Measurements from ENCODE around the gene GPR15.
"Not testable (repeated sequence)": the region's sequence is repeated elsewhere in the genome, so short reads cannot be mapped to it uniquely, and the experiment has no call there.

GPR15 gene

DNA sequence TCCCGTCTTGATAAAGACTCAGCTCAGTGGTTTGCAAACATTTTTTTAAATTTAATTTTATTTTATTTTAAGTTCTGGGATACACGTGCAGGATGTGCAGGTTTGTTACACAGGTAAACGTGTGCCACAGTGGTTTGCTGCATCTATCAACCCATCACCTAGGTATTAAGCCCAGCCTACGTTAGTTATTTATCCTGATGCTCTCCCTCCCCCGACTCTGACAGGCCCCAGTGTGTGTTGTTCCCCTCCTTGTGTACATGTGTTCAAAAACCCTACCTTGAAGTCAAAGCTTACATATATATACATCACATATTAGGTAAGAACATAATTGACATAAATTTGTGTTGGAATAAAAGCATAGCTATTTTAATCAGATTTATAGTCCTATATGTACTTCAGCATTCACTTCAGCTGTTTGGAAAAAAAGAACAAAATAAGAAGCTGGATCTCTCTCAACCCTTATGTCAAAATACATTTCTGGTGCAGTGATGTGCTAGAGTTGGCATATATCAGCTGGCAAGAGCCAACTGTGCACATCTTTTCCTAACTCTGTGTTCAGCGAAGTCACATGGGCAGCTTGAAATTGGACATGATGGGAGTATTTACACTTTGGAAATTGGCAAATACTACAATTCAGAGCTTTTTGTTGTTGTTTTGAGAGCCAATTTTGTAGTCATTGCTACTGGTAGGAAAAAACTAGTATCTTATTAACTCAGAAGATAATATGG lies 26.5 kb downstream of the GPR15 start:
- no peak for DNase-seq (ENCODE audit: low read depth, low spot score)

DNA sequence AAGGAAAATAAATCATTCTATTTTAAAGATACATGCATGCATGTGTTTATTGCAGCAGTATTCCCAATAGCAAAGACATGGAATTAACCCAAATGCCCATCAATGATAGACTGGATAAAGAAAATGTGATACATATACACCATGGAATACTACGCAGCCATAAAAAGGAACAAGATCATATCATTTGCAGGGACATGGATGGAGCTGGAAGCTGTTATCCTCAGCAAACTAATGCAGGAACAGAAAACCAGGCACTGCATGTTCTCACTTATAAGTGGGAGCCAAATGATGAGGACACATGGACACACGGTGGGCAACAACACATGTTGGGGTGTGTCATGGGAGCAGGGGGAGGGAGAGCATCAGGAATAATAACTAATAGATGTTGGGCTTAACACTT lies 28.0 kb downstream of the GPR15 start:
- not testable (repeated sequence) for DNase-seq (ENCODE audit: low read depth, low spot score)

- DNase-seq (ENCODE audit: low read depth, low spot score): no peak
These were observed 29.1 kb downstream of the GPR15 start for GRCh38 chr3:98560911-98561310.

- DNase-seq (ENCODE audit: low read depth, low spot score): no peak
These were observed 30.1 kb downstream of the GPR15 start for GRCh38 chr3:98561727-98562521.

- no peak for DNase-seq (ENCODE audit: low read depth, low spot score)
These were observed 32.0 kb downstream of the GPR15 start for GRCh38 chr3:98563661-98564281.

DNA sequence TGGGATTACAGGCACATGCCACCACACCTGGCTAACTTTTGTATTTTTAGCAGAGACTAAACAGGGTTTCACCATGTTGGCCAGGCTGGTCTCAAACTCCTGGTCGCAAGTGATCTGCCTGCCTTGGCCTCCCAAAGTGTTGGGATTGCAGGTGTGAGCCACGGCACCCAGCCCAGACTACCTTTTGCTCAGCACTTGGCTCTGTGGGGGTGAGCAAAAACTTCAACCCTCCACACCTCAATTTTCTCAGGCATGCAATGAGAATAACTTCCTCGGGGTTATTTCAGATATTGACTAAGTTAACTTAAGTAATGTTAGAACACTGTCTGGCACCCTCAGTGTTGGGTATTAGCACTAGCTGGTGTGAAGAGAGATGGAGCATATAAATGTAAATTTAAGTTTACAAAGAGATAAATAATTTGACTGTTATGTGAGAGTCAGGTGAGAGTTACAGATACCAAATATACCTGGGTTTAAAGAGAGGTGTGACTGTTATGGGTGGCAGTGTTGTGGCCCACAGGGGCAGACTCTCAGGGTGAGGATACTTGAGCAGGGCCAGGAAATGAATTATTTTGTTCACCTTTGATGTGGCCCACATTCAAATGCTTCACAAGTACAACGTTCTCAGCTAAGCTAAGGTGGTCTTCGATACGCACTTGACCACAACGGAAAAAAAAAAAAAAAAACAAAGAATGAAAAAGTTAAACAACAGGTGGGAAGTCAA lies 32.7 kb downstream of the GPR15 start:
- DNase-seq (ENCODE audit: low read depth, low spot score): no peak

DNA sequence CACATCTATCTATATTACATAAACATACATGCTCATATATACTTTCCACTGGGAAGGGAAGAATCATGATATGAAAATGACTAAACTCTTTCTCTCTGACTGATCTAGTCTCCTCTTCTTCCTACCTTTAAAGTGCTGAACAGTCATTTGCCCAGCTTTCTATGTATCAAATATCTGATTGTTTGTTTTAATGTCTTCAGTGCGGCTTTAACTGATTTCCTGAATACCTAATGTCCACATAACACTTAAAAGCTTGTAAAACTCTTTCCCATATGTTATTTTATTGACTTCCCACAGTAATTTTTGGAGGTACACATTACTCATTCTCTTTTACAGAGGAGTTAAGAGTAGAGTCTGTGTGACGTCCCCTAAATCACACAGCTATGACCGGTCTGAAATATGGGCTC lies 33.5 kb downstream of the GPR15 start:
- DNase-seq (ENCODE audit: low read depth, low spot score): no peak

- DNase-seq (ENCODE audit: low read depth, low spot score): no peak
These were observed 34.1 kb downstream of the GPR15 start for GRCh38 chr3:98565843-98566242.

DNA sequence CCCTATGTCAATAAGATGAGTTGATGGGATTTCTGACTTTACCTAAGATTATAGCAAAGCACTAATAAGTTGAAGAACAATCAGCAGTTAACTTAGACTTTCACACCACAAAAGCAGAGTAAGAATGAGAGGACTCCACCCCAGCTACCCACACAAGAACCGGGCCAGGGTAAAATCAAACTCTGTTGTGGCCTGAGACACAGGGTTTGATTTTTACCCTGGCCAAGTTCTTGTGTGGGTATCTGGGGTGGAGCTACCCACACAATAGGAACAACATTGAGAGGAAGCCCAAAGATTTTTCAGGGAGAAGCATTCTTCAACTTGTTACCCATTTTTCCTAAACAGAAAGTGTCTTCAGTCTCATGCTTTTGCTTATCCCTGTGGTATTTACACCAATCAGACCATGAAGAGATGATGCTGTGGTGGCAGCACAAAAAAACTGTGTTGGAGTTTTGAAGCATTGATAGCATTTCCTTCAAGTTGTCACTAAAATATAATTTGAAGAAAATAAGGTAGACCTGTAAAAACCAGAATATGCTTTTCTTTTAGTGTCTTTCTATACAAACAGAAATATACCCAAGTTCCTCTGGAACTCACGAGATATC lies 36.0 kb downstream of the GPR15 start:
- DNase-seq (ENCODE audit: low read depth, low spot score): no peak

DNA sequence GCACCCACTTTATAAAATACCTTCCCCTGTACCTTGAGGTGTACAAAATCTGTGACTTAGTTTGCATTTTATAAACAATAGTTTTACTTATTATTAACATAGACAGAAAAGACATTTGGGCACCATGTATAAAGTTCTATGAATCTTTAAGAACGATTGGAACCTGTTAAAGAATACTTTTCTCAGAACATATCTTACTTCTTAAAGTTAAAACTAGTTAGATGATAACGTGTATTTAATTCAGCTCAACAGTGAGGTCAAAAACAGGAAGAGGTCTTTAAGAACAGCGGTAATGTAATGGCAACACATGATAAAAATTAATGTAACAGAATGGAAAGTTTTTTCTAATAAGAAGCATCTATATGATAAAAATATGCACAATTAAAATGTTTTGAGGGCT lies 36.6 kb downstream of the GPR15 start:
- DNase-seq (ENCODE audit: low read depth, low spot score): no peak

DNA sequence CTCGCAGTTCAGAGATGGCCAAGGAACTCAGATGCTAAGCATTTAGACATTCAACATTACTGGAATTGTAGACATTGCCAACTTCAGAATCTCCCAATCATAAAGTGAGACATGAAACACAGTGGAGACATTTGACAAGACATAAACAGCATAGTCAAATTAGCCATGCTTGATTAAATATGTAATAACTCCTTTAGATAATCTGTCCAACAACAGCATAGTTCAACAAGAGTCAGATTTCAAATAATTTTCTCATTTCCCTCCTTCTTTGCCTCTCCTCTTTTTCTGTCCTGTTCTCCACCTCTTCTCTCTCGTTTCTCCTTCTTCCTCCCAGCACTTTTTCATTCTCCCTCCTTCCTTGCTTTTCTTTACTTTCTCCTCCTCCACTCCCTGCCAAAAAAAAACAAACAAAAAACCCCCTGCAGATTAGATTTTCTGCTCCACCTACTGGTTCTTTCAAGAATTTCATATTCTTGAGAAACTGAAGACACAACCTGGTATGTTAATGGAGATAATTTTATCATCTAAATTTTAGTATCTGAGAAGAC lies 41.5 kb downstream of the GPR15 start:
- no peak for DNase-seq (ENCODE audit: low read depth, low spot score)

GRCh38 chr3:98574132-98574531 lies 42.4 kb downstream of the GPR15 start:
- DNase-seq (ENCODE audit: low read depth, low spot score): no peak

DNA sequence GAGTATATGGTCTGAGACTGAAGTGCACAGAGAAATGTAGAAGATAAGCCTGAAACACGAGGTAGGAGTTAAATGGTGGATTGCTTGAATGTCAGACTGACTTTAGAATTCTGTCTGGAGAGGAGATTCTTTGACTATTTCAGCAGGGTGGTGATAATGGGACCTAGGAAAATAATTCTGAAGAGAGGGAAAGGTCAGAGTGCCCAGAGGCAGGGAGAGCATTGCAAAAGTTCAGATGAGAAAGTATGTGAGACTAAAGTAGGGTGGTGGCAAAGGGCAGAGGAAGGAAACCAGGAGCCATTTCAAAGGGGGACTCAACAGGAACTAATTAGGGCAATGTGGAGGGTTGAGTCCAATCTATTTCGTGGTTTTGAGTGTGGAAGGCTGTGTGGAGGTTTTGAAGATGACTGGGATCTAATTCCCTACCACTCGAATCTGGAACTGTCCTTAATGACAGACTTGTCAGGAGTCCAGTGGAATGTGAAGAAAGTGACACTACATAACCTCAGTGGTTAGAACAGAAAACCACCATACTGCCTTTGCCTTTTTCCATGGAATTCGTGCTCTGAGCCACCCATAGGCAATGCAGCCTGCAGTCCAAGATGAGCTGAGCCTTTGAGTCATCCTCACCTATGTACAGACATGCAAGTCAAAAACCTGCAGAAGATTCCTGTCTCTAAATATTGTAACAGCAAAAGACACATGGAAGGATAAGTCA lies 45.6 kb downstream of the GPR15 start:
- DNase-seq (ENCODE audit: low read depth, low spot score): no peak

DNA sequence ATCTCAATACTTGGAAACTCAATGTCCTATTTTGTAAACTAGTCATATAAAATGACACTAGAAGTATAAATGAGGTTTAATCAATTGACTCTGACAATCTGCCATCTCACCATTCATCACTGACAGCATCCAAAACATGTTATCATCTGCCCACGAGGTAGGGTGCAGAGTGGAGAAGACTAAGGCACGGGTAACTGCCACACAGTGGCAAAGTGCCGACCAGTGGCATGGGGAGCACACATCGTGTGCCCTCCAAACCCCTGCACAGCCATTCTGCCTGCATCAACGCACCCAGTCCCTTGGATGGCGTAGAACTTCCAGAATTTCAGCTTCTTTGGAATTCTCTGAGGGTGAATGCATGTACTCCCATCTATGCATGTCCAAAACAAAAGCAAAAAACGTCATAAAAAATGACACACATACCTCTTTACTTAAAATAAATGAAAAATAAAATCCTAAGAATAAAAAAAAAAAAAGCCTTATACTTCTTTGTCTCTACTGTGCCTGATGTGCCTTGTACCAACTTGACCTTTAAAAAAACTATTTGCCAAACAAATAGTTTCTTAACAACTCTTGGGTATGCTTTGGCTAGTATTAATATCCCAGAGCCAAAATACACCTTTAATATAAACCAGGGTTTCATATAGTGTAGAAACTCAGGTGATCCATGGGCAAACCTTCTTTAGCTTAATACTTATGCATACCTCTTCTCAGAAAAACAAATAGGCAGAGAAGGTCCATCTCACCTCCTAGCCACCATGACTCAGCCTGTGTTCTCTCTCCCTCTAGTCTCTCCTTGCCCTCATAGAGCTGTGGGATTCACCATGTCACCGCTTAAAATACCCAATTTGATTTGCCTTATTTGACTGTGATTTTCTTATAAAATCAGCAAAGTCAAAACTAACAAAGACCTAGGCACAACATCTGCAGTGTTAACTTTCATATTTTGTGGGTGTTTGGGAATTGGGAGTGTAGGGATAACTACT lies 48.9 kb downstream of the GPR15 start:
- DNase-seq (ENCODE audit: low read depth, low spot score): no peak

DNA sequence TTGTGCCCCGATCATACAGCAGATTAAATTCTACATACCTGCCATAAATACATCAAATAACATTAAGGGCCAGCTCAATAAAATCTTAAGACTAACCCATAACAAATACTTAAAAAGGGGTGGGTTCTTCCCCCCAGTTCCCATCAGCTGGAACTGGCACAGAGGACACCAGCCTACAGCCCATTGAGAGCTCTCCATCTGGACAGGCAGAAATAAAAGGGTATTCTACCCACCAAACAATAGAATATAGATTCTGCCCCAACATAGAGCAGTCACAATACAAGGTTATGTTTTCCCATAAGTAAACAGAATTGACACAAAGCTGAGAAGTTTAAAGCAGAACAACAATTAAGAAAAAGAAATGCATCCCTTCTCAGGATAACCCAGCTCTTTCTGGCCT lies 49.7 kb downstream of the GPR15 start:
- no peak for DNase-seq (ENCODE audit: low read depth, low spot score)

DNA sequence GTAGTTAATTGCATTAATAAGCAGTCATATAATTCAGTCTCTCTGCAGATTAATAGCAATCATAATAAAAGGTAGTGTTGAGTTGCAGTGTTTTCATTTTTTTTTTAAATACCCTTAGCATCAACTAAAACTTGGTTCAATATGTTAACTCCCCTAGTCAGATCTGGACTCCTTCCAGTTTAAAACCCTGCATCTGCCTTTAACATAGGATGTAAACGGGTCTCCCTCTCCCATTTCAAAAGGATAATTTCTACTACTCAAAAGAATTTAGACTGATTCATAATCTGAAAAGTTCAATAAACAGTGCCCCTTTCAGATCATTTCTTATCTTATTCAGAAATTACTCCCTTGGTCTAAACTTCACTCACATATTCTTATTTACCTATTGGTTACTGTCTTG lies 50.3 kb downstream of the GPR15 start:
- DNase-seq (ENCODE audit: low read depth, low spot score): no peak

GRCh38 chr3:98583766-98584165 lies 52.0 kb downstream of the GPR15 start:
- no peak for DNase-seq (ENCODE audit: low read depth, low spot score)

All from smooth muscle cell of the brain vasculature (primary cell).